ENCODE data around the gene MNX1.

The MNX1 gene

GRCh38 chr7:157032644-157033482, 22.4 kb upstream of the MNX1 start:
- no peak for DNase-seq

GRCh38 chr7:157032128-157032527, 21.7 kb upstream of the MNX1 start:
- DNase-seq: no peak

- DNase-seq: no peak
These were observed 17.9 kb upstream of the MNX1 start for GRCh38 chr7:157028199-157028903.

- no peak for DNase-seq
These were observed 17.2 kb upstream of the MNX1 start for GRCh38 chr7:157027568-157028198.

GRCh38 chr7:157024716-157025115, 14.3 kb upstream of the MNX1 start:
- no peak for DNase-seq

GRCh38 chr7:157023589-157023905, 13.1 kb upstream of the MNX1 start:
- no peak for DNase-seq

GRCh38 chr7:157022681-157023588, 12.5 kb upstream of the MNX1 start:
- DNase-seq: no peak

- no peak for DNase-seq
These were observed 11.6 kb upstream of the MNX1 start for GRCh38 chr7:157021871-157022680.

GRCh38 chr7:157021071-157021870, 10.8 kb upstream of the MNX1 start:
- DNase-seq: no peak

- no peak for DNase-seq
These were observed 10.1 kb upstream of the MNX1 start for GRCh38 chr7:157020514-157021070.

GRCh38 chr7:157019718-157020451, 9.4 kb upstream of the MNX1 start:
- DNase-seq: no peak

GRCh38 chr7:157018997-157019608, 8.6 kb upstream of the MNX1 start:
- no peak for DNase-seq

- DNase-seq: no peak
These were observed 8.0 kb upstream of the MNX1 start for GRCh38 chr7:157018328-157018996.

GRCh38 chr7:157017603-157018327, 7.3 kb upstream of the MNX1 start:
- no peak for DNase-seq

GRCh38 chr7:157017149-157017548, 6.7 kb upstream of the MNX1 start:
- DNase-seq: no peak

GRCh38 chr7:157016352-157017041, 6.0 kb upstream of the MNX1 start:
- no peak for DNase-seq

GRCh38 chr7:157016024-157016351, 5.5 kb upstream of the MNX1 start:
- DNase-seq: no peak
